Transverse colon (tissue), 4 donors: ENCODE results near the gene SYDE2.

Experiments
- POLR2A ChIP-seq: fragments of 450-650 bp; IDR thresholded peaks from one replicate; pipeline ENCODE4 v1.6.1; 2016; ENCODE audit warnings: antibody characterized with exemption, mild to moderate bottlenecking, moderate library complexity
- POLR2AphosphoS5 ChIP-seq, 3 donors: sonication (generic); formaldehyde crosslinking; IDR thresholded peaks; one replicate each; pipeline ENCODE4 v1.6.1; 2016; ENCODE audit warnings: antibody characterized with exemption in 3 of 3
- TF ChIP-seq, protein P1 (sequence below), 5 experiments: fragments of 200-600 bp in 3 of 5; fragments of 450-650 bp in 2 of 5; sonication (generic) in 3 of 5; IDR thresholded peaks; 1 replicate in 2 of 5; 2 replicates in 3 of 5; pipeline ENCODE4 v1.5.1; 2016 to 2017; ENCODE audit warnings: antibody characterized with exemption in 5 of 5, inconsistent platforms in 3 of 5, mild to moderate bottlenecking in 2 of 5, moderate library complexity in 1 of 5

DNA sequence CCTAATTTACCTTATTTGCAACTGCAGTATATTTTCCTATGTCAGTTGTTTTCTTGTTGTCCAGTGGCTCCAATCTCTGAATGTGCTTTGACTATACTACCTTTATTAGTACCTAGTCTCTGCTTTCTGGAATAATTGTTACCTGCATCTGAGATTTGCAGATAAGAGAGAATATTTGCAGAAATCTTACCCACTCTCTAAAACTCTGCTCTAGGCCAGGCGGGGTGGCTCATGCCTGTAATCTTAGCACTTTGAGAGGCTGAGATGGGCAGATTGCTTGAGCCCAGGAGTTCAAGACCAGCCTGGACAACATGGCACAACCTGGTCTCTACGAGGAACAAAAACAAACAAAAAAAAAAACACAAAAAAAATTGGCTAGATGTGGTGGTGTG, 2.0 kb upstream of the SYDE2 start:
- TF ChIP-seq, protein P1, sequence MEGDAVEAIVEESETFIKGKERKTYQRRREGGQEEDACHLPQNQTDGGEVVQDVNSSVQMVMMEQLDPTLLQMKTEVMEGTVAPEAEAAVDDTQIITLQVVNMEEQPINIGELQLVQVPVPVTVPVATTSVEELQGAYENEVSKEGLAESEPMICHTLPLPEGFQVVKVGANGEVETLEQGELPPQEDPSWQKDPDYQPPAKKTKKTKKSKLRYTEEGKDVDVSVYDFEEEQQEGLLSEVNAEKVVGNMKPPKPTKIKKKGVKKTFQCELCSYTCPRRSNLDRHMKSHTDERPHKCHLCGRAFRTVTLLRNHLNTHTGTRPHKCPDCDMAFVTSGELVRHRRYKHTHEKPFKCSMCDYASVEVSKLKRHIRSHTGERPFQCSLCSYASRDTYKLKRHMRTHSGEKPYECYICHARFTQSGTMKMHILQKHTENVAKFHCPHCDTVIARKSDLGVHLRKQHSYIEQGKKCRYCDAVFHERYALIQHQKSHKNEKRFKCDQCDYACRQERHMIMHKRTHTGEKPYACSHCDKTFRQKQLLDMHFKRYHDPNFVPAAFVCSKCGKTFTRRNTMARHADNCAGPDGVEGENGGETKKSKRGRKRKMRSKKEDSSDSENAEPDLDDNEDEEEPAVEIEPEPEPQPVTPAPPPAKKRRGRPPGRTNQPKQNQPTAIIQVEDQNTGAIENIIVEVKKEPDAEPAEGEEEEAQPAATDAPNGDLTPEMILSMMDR (IDR thresholded peaks at IDR 0.05) = no peak
- TF ChIP-seq POLR2AphosphoS5 (IDR thresholded peaks at IDR 0.05) (no peak), POLR2A (no peak)
